ENCODE data around the gene ZBTB20.

The ZBTB20 gene

GRCh38 chr3:114627770-114628169, 519.3 kb downstream of the ZBTB20 start:
- H3K9me3 Mint-ChIP-seq: no peaks in the 10 kb centered on the region
- no peak overlapping the region for H3K27ac Mint-ChIP-seq
- H3K36me3 Mint-ChIP-seq: no peaks in the 10 kb centered on the region
- ATAC-seq (no peak), DNase-seq (ENCODE audit: low spot score in 2 of 2) (no peak)
- H3K4me1 Mint-ChIP-seq: peaks cover 17% of the 10 kb centered on the region
- no peak overlapping the region for H3K4me3 Mint-ChIP-seq

GRCh38 chr3:114626751-114627150, 520.3 kb downstream of the ZBTB20 start:
- Mint-ChIP-seq H3K9me3 (no peaks in the 10 kb centered on the region), H3K4me3 (no peak overlapping the region), H3K27ac (no peak overlapping the region), H3K4me1 (peaks cover 17% of the 10 kb centered on the region), H3K36me3 (no peaks in the 10 kb centered on the region)
- ATAC-seq (no peak), DNase-seq (ENCODE audit: low spot score in 2 of 2) (no peak)

GRCh38 chr3:114624571-114625181, 522.4 kb downstream of the ZBTB20 start:
- DNase-seq (ENCODE audit: low spot score in 2 of 2): no peak
- ATAC-seq: peak; percentile 59
- Mint-ChIP-seq H3K27ac (peak overlapping the region; percentile 35), H3K4me1 (peaks cover 17% of the 10 kb centered on the region), H3K36me3 (no peaks in the 10 kb centered on the region), H3K9me3 (no peaks in the 10 kb centered on the region), H3K4me3 (no peak overlapping the region)

- H3K27ac Mint-ChIP-seq: peak overlapping the region; percentile 35
- no peaks in the 10 kb centered on the region for H3K9me3 Mint-ChIP-seq
- H3K4me3 Mint-ChIP-seq: no peak overlapping the region
Measured at GRCh38 chr3:114624047-114624445, 523.0 kb downstream of the ZBTB20 start.

GRCh38 chr3:114623420-114624046, 523.6 kb downstream of the ZBTB20 start:
- H3K4me1 Mint-ChIP-seq: peaks cover 17% of the 10 kb centered on the region
- H3K36me3 Mint-ChIP-seq: no peaks in the 10 kb centered on the region
- no peak for ATAC-seq
- H3K4me3 Mint-ChIP-seq: no peak overlapping the region
- H3K27ac Mint-ChIP-seq: no peak overlapping the region
- no peak for DNase-seq (ENCODE audit: low spot score in 2 of 2)
- H3K9me3 Mint-ChIP-seq: no peaks in the 10 kb centered on the region

More at GRCh38 chr3:114624047-114624445, 523.0 kb downstream of the ZBTB20 start:
- Mint-ChIP-seq H3K36me3 (no peaks in the 10 kb centered on the region), H3K4me1 (peaks cover 17% of the 10 kb centered on the region)
- DNase-seq (ENCODE audit: low spot score in 2 of 2) (no peak), ATAC-seq (no peak)

- no peak overlapping the region for H3K4me3 Mint-ChIP-seq
- no peaks in the 10 kb centered on the region for H3K9me3 Mint-ChIP-seq
- H3K36me3 Mint-ChIP-seq: no peaks in the 10 kb centered on the region
- DNase-seq (ENCODE audit: low spot score in 2 of 2): no peak
- ATAC-seq: no peak
- peaks cover 17% of the 10 kb centered on the region for H3K4me1 Mint-ChIP-seq
- no peak overlapping the region for H3K27ac Mint-ChIP-seq
Measured at GRCh38 chr3:114622001-114622400, 525.1 kb downstream of the ZBTB20 start.

GRCh38 chr3:114619771-114620170, 527.3 kb downstream of the ZBTB20 start:
- Mint-ChIP-seq H3K9me3 (no peaks in the 10 kb centered on the region), H3K4me1 (peaks cover 13% of the 10 kb centered on the region), H3K27ac (no peak overlapping the region), H3K4me3 (no peak overlapping the region), H3K36me3 (no peaks in the 10 kb centered on the region)
- ATAC-seq (no peak), DNase-seq (ENCODE audit: low spot score in 2 of 2) (no peak)

- Mint-ChIP-seq H3K27ac (no peak overlapping the region), H3K4me3 (no peak overlapping the region), H3K4me1 (no peaks in the 10 kb centered on the region), H3K9me3 (no peaks in the 10 kb centered on the region), H3K36me3 (no peaks in the 10 kb centered on the region)
- DNase-seq (ENCODE audit: low spot score in 2 of 2): no peak
- no peak for ATAC-seq
Measured at GRCh38 chr3:114615523-114616085, 531.5 kb downstream of the ZBTB20 start.

GRCh38 chr3:114609973-114610630, 537.0 kb downstream of the ZBTB20 start:
- DNase-seq (ENCODE audit: low spot score in 2 of 2) (no peak), ATAC-seq (no peak)
- Mint-ChIP-seq H3K36me3 (no peaks in the 10 kb centered on the region), H3K27ac (no peak overlapping the region), H3K4me1 (no peaks in the 10 kb centered on the region), H3K4me3 (no peak overlapping the region), H3K9me3 (no peaks in the 10 kb centered on the region)

- Mint-ChIP-seq H3K36me3 (no peaks in the 10 kb centered on the region), H3K4me3 (no peak overlapping the region), H3K9me3 (no peaks in the 10 kb centered on the region), H3K4me1 (no peaks in the 10 kb centered on the region), H3K27ac (no peak overlapping the region)
- DNase-seq (ENCODE audit: low spot score in 2 of 2): no peak
- no peak for ATAC-seq
Measured at GRCh38 chr3:114608293-114608692, 538.8 kb downstream of the ZBTB20 start.

GRCh38 chr3:114606336-114606735, 540.8 kb downstream of the ZBTB20 start:
- H3K9me3 Mint-ChIP-seq: no peaks in the 10 kb centered on the region
- DNase-seq (ENCODE audit: low spot score in 2 of 2): no peak
- H3K4me1 Mint-ChIP-seq: no peaks in the 10 kb centered on the region
- H3K27ac Mint-ChIP-seq: no peak overlapping the region
- no peaks in the 10 kb centered on the region for H3K36me3 Mint-ChIP-seq
- H3K4me3 Mint-ChIP-seq: no peak overlapping the region
- ATAC-seq: no peak

- Mint-ChIP-seq H3K4me1 (no peaks in the 10 kb centered on the region), H3K27ac (no peak overlapping the region), H3K9me3 (no peaks in the 10 kb centered on the region), H3K36me3 (no peaks in the 10 kb centered on the region), H3K4me3 (no peak overlapping the region)
- DNase-seq (ENCODE audit: low spot score in 2 of 2): no peak
- no peak for ATAC-seq
Measured at GRCh38 chr3:114600571-114600970, 546.5 kb downstream of the ZBTB20 start.

- ATAC-seq: no peak
- H3K4me1 Mint-ChIP-seq: no peaks in the 10 kb centered on the region
- no peak for DNase-seq (ENCODE audit: low spot score in 2 of 2)
- no peaks in the 10 kb centered on the region for H3K9me3 Mint-ChIP-seq
- no peak overlapping the region for H3K27ac Mint-ChIP-seq
- no peaks in the 10 kb centered on the region for H3K36me3 Mint-ChIP-seq
- no peak overlapping the region for H3K4me3 Mint-ChIP-seq
Measured at GRCh38 chr3:114597871-114598270, 549.2 kb downstream of the ZBTB20 start.

- H3K4me1 Mint-ChIP-seq: no peaks in the 10 kb centered on the region
- DNase-seq (ENCODE audit: low spot score in 2 of 2) (no peak), ATAC-seq (no peak)
- H3K36me3 Mint-ChIP-seq: no peaks in the 10 kb centered on the region
- no peak overlapping the region for H3K4me3 Mint-ChIP-seq
- no peaks in the 10 kb centered on the region for H3K9me3 Mint-ChIP-seq
- no peak overlapping the region for H3K27ac Mint-ChIP-seq
Measured at GRCh38 chr3:114597012-114597411, 550.1 kb downstream of the ZBTB20 start.

GRCh38 chr3:114596147-114596546, 550.9 kb downstream of the ZBTB20 start:
- no peak for ATAC-seq
- Mint-ChIP-seq H3K4me3 (no peak overlapping the region), H3K9me3 (no peaks in the 10 kb centered on the region), H3K27ac (no peak overlapping the region), H3K36me3 (no peaks in the 10 kb centered on the region), H3K4me1 (no peaks in the 10 kb centered on the region)
- DNase-seq (ENCODE audit: low spot score in 2 of 2): no peak

GRCh38 chr3:114595522-114596028, 551.5 kb downstream of the ZBTB20 start:
- H3K4me1 Mint-ChIP-seq: no peaks in the 10 kb centered on the region
- no peak overlapping the region for H3K27ac Mint-ChIP-seq
- no peak for DNase-seq (ENCODE audit: low spot score in 2 of 2)
- H3K36me3 Mint-ChIP-seq: no peaks in the 10 kb centered on the region
- H3K4me3 Mint-ChIP-seq: no peak overlapping the region
- no peak for ATAC-seq
- no peaks in the 10 kb centered on the region for H3K9me3 Mint-ChIP-seq
